BLaER1 (cell line): ENCODE measurements around the gene SULT1C2.
"Not testable (repeated sequence)": the region's sequence is repeated elsewhere in the genome, so short reads cannot be mapped to it uniquely, and the experiment has no call there.

Experiments
- H3K27ac ChIP-seq: shearing (Covaris generic); formaldehyde crosslinking; 2 replicates; pipeline ENCODE4 v1.8.1; 2022
- H3K27me3 ChIP-seq: shearing (Covaris generic); formaldehyde crosslinking; 2 replicates; pipeline ENCODE4 v1.8.1; 2022
- H3K36me3 ChIP-seq: shearing (Covaris generic); formaldehyde crosslinking; 2 replicates; pipeline ENCODE4 v1.8.1; 2022
- H3K4me1 ChIP-seq: shearing (Covaris generic); formaldehyde crosslinking; 2 replicates; pipeline ENCODE4 v1.8.1; 2022
- H3K4me2 ChIP-seq: shearing (Covaris generic); formaldehyde crosslinking; 2 replicates; pipeline ENCODE4 v1.8.1; 2022
- H3K4me3 ChIP-seq: shearing (Covaris generic); formaldehyde crosslinking; 2 replicates; pipeline ENCODE4 v1.8.1; 2022
- H3K9ac ChIP-seq: shearing (Covaris generic); formaldehyde crosslinking; 2 replicates; pipeline ENCODE4 v1.8.1; 2022
- H3K9me3 ChIP-seq: shearing (Covaris generic); formaldehyde crosslinking; 2 replicates; pipeline ENCODE4 v1.8.1; 2022
- H4K20me1 ChIP-seq: shearing (Covaris generic); formaldehyde crosslinking; 2 replicates; pipeline ENCODE4 v1.8.1; 2022
- Cebpa-rat ChIP-seq: shearing (Covaris generic); IDR thresholded peaks from 2 replicates; pipeline ENCODE4 v1.8.1; 2022

SULT1C2 gene

GRCh38 chr2:108266218-108266617 is 22.5 kb upstream of the SULT1C2 start:
- Histone ChIP-seq H3K4me3 (no peak overlapping the region), H3K36me3 (no peaks in the 10 kb centered on the region), H3K9me3 (no peaks in the 10 kb centered on the region), H3K27ac (no peak overlapping the region), H3K4me2 (no peak overlapping the region), H3K27me3 (no peaks in the 10 kb centered on the region), H4K20me1 (no peaks in the 10 kb centered on the region), H3K4me1 (no peaks in the 10 kb centered on the region), H3K9ac (no peak overlapping the region)
- no peak for TF ChIP-seq Cebpa-rat

- TF ChIP-seq Cebpa-rat = no peak
- Histone ChIP-seq H3K9me3 (no peaks in the 10 kb centered on the region), H3K27me3 (no peaks in the 10 kb centered on the region), H3K4me2 (no peak overlapping the region), H3K4me3 (no peak overlapping the region), H3K9ac (no peak overlapping the region), H3K36me3 (no peaks in the 10 kb centered on the region), H3K27ac (no peak overlapping the region), H4K20me1 (no peaks in the 10 kb centered on the region), H3K4me1 (no peaks in the 10 kb centered on the region)
Observed at GRCh38 chr2:108267101-108267500, 21.6 kb upstream of the SULT1C2 start.

DNA sequence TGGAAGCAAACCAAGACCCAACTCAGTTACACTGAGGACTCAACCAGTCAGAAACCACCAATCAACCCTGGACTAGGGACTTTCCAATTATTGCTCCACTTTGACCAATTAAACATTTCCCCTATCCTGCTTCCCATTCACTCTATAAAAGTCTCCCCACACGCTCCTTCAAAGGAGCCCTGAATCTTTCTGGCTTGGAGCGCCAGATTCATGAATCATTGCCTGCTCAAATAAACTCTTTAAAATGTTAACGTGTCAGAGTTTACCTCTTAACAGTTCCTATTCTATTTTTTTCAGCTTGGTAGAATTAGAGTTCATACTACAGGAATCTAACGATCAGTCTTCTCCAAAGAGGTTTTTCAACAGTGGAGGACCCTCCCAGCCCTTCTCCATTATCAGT is 20.7 kb upstream of the SULT1C2 start:
- no peak overlapping the region for H3K4me3 ChIP-seq
- no peaks in the 10 kb centered on the region for H3K4me1 ChIP-seq
- H3K4me2 ChIP-seq = no peak overlapping the region
- H3K27ac ChIP-seq = no peak overlapping the region
- no peak overlapping the region for H3K9ac ChIP-seq
- TF ChIP-seq Cebpa-rat = no peak
- no peaks in the 10 kb centered on the region for H4K20me1 ChIP-seq
- no peaks in the 10 kb centered on the region for H3K27me3 ChIP-seq
- no peaks in the 10 kb centered on the region for H3K36me3 ChIP-seq
- H3K9me3 ChIP-seq = no peaks in the 10 kb centered on the region

GRCh38 chr2:108270346-108270745 is 18.3 kb upstream of the SULT1C2 start:
- H3K36me3 ChIP-seq = no peaks in the 10 kb centered on the region
- no peaks in the 10 kb centered on the region for H3K9me3 ChIP-seq
- no peak for TF ChIP-seq Cebpa-rat
- no peak overlapping the region for H3K4me2 ChIP-seq
- H3K4me3 ChIP-seq = no peak overlapping the region
- no peaks in the 10 kb centered on the region for H4K20me1 ChIP-seq
- H3K9ac ChIP-seq = no peak overlapping the region
- no peaks in the 10 kb centered on the region for H3K27me3 ChIP-seq
- no peak overlapping the region for H3K27ac ChIP-seq
- H3K4me1 ChIP-seq = no peaks in the 10 kb centered on the region

DNA sequence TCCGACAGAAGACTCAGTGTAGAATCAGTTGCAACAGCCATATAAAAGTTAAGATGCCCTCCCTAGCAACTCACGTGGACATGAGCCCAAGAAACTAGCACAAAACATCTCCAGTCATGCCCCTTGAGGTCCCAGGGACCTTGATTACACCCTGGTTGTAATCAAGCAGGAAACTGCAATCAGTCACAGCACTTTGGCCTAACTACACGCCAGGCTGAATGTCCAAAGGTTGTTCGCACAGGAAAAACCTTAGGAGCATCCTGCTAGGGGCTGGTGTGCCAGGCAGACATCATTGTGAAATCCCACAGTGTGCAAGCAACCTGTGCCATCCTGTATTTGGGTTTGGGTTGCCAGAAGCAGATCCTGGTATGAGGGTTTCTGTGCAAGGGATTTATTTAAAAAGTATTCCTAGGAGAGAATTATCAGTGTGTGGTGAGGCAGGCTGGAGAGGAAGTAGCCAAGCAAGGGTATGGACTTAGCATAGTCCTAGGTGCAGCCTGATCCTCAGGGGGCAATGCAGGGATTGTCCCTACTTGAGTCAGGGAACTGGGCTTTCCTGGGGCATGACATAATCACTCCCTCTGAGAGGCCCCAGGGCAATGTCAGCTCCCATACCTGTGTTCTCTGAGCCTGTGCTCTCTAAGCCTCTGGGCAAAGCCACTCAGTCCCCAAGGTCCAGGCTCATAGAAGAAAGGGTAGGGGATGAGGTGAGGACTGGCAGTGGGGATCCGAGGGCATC is 17.8 kb upstream of the SULT1C2 start:
- H3K4me1 ChIP-seq = no peaks in the 10 kb centered on the region
- no peak overlapping the region for H3K4me2 ChIP-seq
- H3K9me3 ChIP-seq = no peaks in the 10 kb centered on the region
- no peaks in the 10 kb centered on the region for H3K27me3 ChIP-seq
- no peak overlapping the region for H3K4me3 ChIP-seq
- no peak overlapping the region for H3K27ac ChIP-seq
- no peaks in the 10 kb centered on the region for H4K20me1 ChIP-seq
- H3K36me3 ChIP-seq = no peaks in the 10 kb centered on the region
- TF ChIP-seq Cebpa-rat = no peak
- no peak overlapping the region for H3K9ac ChIP-seq

DNA sequence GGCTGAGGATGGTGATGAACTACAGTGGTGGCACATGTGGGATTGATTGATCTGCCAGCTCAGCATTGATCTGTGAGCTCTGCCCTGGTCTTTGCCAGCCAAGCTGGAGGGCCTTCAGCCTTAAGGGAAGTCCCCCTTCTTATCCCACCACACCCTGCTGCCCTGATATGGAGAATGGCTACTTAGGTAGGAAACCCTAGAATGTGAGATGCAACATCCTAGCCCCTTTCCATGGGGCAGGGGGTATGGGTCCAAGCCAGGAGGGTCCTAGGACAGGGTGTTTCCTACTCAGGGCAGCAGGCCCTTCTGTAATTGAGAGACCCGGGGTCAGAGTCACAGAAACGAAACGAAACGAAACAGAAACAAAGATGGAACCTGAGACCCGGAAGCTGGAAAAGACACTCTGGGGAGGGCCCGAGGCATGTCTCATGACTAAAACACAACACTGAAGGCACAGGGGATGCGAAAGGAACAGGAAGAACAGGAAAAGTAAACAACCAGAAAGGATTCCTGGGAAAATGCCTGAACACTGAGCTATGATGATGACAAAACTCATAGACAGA is 16.9 kb upstream of the SULT1C2 start:
- H3K4me3 ChIP-seq = no peak overlapping the region
- H3K4me1 ChIP-seq = no peaks in the 10 kb centered on the region
- H3K9ac ChIP-seq = no peak overlapping the region
- no peaks in the 10 kb centered on the region for H3K36me3 ChIP-seq
- no peaks in the 10 kb centered on the region for H4K20me1 ChIP-seq
- TF ChIP-seq Cebpa-rat = no peak
- no peak overlapping the region for H3K27ac ChIP-seq
- H3K27me3 ChIP-seq = no peaks in the 10 kb centered on the region
- H3K9me3 ChIP-seq = no peaks in the 10 kb centered on the region
- no peak overlapping the region for H3K4me2 ChIP-seq

DNA sequence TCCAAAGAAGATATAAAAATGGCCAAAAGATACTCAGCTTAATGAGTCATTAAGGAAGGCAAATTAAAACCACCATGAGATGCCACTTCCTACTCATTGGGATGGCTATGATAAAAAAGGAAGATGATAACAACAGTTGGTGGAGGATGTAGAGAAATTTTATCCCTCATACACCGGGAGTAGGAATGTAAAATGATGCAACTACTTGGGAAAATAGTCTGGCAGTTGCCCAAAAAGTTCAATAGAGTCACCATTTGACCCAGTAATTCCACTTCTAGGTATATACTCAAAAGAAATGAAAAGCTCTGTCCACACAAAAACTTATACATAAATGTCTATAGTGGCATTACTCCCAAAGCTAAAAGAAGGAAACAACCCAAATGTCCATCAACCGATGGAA is 10.1 kb upstream of the SULT1C2 start:
- H3K4me3 ChIP-seq = no peak overlapping the region
- no peaks in the 10 kb centered on the region for H3K36me3 ChIP-seq
- H4K20me1 ChIP-seq = no peaks in the 10 kb centered on the region
- H3K27me3 ChIP-seq = no peaks in the 10 kb centered on the region
- no peak overlapping the region for H3K4me2 ChIP-seq
- no peaks in the 10 kb centered on the region for H3K4me1 ChIP-seq
- H3K9me3 ChIP-seq = 0 out of 2 replicates have a peak, but pooled peaks cover 5% of the 10 kb centered on the region
- H3K27ac ChIP-seq = no peak overlapping the region
- H3K9ac ChIP-seq = no peak overlapping the region
- no peak for TF ChIP-seq Cebpa-rat

DNA sequence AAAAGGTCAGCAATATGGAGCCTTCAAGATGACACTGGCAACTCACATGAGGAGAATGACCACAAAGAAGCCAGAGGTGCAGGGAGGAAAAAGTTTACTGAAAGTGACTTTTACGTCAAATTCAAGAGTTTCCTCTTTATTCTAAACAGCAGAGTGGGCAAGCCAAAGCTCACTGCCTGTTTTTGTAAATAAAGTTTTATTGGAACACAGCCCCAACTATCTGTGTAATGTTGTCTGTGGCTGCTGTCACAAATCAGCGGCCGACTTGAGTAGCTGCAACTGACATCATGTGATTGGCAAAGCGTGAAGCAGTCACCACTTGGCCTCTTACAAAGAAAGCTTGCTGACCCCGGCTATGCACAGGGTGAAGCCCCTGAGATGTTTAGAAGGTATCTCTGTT is 9.2 kb upstream of the SULT1C2 start:
- H3K9me3 ChIP-seq = 0 out of 2 replicates have a peak, but pooled peaks cover 5% of the 10 kb centered on the region
- H3K9ac ChIP-seq = no peak overlapping the region
- no peak for TF ChIP-seq Cebpa-rat
- H3K36me3 ChIP-seq = no peaks in the 10 kb centered on the region
- H3K4me2 ChIP-seq = no peak overlapping the region
- H4K20me1 ChIP-seq = no peaks in the 10 kb centered on the region
- H3K27ac ChIP-seq = no peak overlapping the region
- no peaks in the 10 kb centered on the region for H3K27me3 ChIP-seq
- H3K4me1 ChIP-seq = no peaks in the 10 kb centered on the region
- no peak overlapping the region for H3K4me3 ChIP-seq

- no peaks in the 10 kb centered on the region for H3K27me3 ChIP-seq
- H3K4me1 ChIP-seq = no peaks in the 10 kb centered on the region
- H3K27ac ChIP-seq = no peak overlapping the region
- H3K4me3 ChIP-seq = no peak overlapping the region
- H4K20me1 ChIP-seq = no peaks in the 10 kb centered on the region
- no peaks in the 10 kb centered on the region for H3K36me3 ChIP-seq
- H3K4me2 ChIP-seq = no peak overlapping the region
- TF ChIP-seq Cebpa-rat = no peak
- 0 out of 2 replicates have a peak, but pooled peaks cover 5% of the 10 kb centered on the region for H3K9me3 ChIP-seq
- H3K9ac ChIP-seq = no peak overlapping the region
Observed at GRCh38 chr2:108280466-108280865, 8.2 kb upstream of the SULT1C2 start.

DNA sequence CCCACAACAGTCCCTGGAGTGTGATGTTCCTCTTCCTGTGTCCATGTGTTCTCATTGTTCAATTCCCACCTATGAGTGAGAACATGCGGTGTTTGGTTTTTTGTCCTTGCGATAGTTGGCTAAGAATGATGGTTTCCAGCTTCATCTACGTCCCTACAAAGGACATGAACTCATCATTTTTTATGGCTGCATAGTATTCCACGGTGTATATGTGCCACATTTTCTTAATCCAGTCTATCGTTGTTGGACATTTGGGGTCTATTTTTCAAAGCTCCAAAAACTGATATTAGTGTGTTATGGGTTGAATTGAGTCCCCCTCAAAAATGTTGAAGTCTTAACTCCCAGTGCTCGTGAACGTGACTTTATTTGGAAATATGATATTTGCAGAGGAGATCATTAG is 4.1 kb upstream of the SULT1C2 start:
- not testable (repeated sequence) for H3K4me3 ChIP-seq, H3K9ac ChIP-seq, H3K27ac ChIP-seq, H3K9me3 ChIP-seq, H3K4me1 ChIP-seq, H4K20me1 ChIP-seq, H3K27me3 ChIP-seq, H3K36me3 ChIP-seq, H3K4me2 ChIP-seq
